CD14-positive monocyte (primary cell): ENCODE measurements around the gene PFKL. TPM values are rescaled to one million over a fixed set of nuclear protein-coding genes. Genes with fewer than 3 reads are reported as not detected.
A peak's percentile ranks its signal among the peaks of the same experiment; 100 is the strongest.

ENCODE experiments used
- DNase-seq, 3 donors: peaks; one replicate each; pipeline ENCODE4 v3.0.0-alpha.2; 2011 to 2022
- H2AFZ ChIP-seq: 2 replicates; pipeline ENCODE4 v1.6.0; 2012; ENCODE audit warnings: mild to moderate bottlenecking, low read depth, low read length, inconsistent platforms; ENCODE audit not compliant: insufficient read depth, poor library complexity, severe bottlenecking
- H3K27ac ChIP-seq, 2 donors: 1 replicate in 1 of 2; 2 replicates in 1 of 2; pipeline ENCODE4 v1.5.1; 2012 to 2013; ENCODE audit warnings: low read length in 2 of 2, control low read depth in 1 of 2, inconsistent platforms in 1 of 2, low read depth in 1 of 2, mild to moderate bottlenecking in 1 of 2
- H3K27me3 ChIP-seq, 2 donors: one replicate each; pipeline versions ENCODE4 v1.6.0 to v1.6.1; 2011 to 2013; ENCODE audit warnings: low read length in 2 of 2; ENCODE audit not compliant: control insufficient read depth in 2 of 2, insufficient read depth in 2 of 2
- H3K36me3 ChIP-seq, 2 donors: replicated peaks in 1 of 2; 1 replicate in 1 of 2; 2 replicates in 1 of 2; pipeline versions ENCODE4 v1.5.1 to v1.6.1; 2012 to 2013; ENCODE audit warnings: low read length in 2 of 2, control low read depth in 1 of 2, inconsistent platforms in 1 of 2, mild to moderate bottlenecking in 1 of 2; ENCODE audit not compliant: insufficient read depth in 2 of 2, control insufficient read depth in 1 of 2
- H3K4me1 ChIP-seq, 2 donors: 1 replicate in 1 of 2; 2 replicates in 1 of 2; pipeline versions ENCODE4 v1.5.1 to v1.6.1; 2012 to 2013; ENCODE audit warnings: low read length in 2 of 2, control low read depth in 1 of 2, inconsistent platforms in 1 of 2, mild to moderate bottlenecking in 1 of 2, moderate library complexity in 1 of 2; ENCODE audit not compliant: insufficient read depth in 2 of 2, control insufficient read depth in 1 of 2
- H3K4me2 ChIP-seq: replicated peaks from 2 replicates; pipeline ENCODE3; 2012; ENCODE audit warnings: low read length, moderate library complexity, mild to moderate bottlenecking; ENCODE audit not compliant: poor library complexity, severe bottlenecking; ENCODE audit errors: extremely low read depth
- H3K4me3 ChIP-seq, 3 experiments: fragments of 200-600 bp in 1 of 3; sonication (generic) in 1 of 3; replicated peaks in 1 of 3; 1 replicate in 2 of 3; 2 replicates in 1 of 3; pipeline ENCODE4 v1.5.1; 2011 to 2013; ENCODE audit warnings: low read length in 3 of 3, mild to moderate bottlenecking in 3 of 3, control low read depth in 2 of 3, low read depth in 2 of 3, inconsistent platforms in 1 of 3, moderate library complexity in 1 of 3
- H3K79me2 ChIP-seq: 2 replicates; pipeline ENCODE4 v1.6.0; 2012; ENCODE audit warnings: mild to moderate bottlenecking, control low read depth, inconsistent platforms, low read length, moderate library complexity; ENCODE audit not compliant: insufficient read depth
- H3K9ac ChIP-seq: 2 replicates; pipeline ENCODE4 v1.6.0; 2017; ENCODE audit warnings: low read length, mild to moderate bottlenecking; ENCODE audit not compliant: insufficient read depth, poor library complexity, severe bottlenecking
- H3K9me3 ChIP-seq, 2 donors: replicated peaks in 1 of 2; 1 replicate in 1 of 2; 2 replicates in 1 of 2; pipeline versions ENCODE4 v1.5.1 to v1.6.1; 2012 to 2013; ENCODE audit warnings: low read length in 2 of 2, control low read depth in 1 of 2; ENCODE audit not compliant: control insufficient read depth in 1 of 2, insufficient read depth in 1 of 2
- H4K20me1 ChIP-seq: 2 replicates; pipeline ENCODE4 v1.6.0; 2012; ENCODE audit warnings: mild to moderate bottlenecking, low read length, control low read depth, moderate library complexity; ENCODE audit not compliant: insufficient read depth
- H3K27ac Mint-ChIP-seq, 7 donors: one replicate each; pipeline ENCODE4 v1.8.0; 2020; ENCODE audit warnings: mild to moderate bottlenecking in 7 of 7, mixed read lengths in 7 of 7, moderate library complexity in 6 of 7, inconsistent platforms in 2 of 7
- H3K27me3 Mint-ChIP-seq, 3 donors: one replicate each; pipeline ENCODE4 v1.8.0; 2021 to 2022; ENCODE audit warnings: low read depth in 3 of 3, mild to moderate bottlenecking in 3 of 3, mixed read lengths in 3 of 3, moderate library complexity in 3 of 3, inconsistent platforms in 1 of 3
- H3K36me3 Mint-ChIP-seq, 2 donors: one replicate each; pipeline ENCODE4 v1.8.0; 2020; ENCODE audit warnings: mixed read lengths in 2 of 2, inconsistent platforms in 1 of 2, mild to moderate bottlenecking in 1 of 2
- H3K4me1 Mint-ChIP-seq: one replicate; pipeline ENCODE4 v1.8.0; 2020; ENCODE audit warnings: mild to moderate bottlenecking, mixed read lengths
- H3K4me3 Mint-ChIP-seq, 2 donors: one replicate each; pipeline ENCODE4 v1.8.0; 2020; ENCODE audit warnings: mild to moderate bottlenecking in 2 of 2, mixed read lengths in 2 of 2, moderate library complexity in 1 of 2
- H3K9me3 Mint-ChIP-seq, 7 donors: one replicate each; pipeline ENCODE4 v1.8.0; 2020 to 2022; ENCODE audit warnings: mixed read lengths in 7 of 7, mild to moderate bottlenecking in 6 of 7, moderate library complexity in 6 of 7, inconsistent platforms in 2 of 7
- WGBS: methylation state at CpG from one replicate; pipeline ENCODE4 v1.1.5; 2013; ENCODE audit warnings: missing lambda C conversion rate; ENCODE audit not compliant: insufficient coverage; 5-methylcytosine and 5-hydroxymethylcytosine counted together
- intact Hi-C, 2 donors: fragments of 100-400 bp; cut with micrococcal nuclease; formaldehyde crosslinking; loops; one replicate each; pipeline versions ENCODE4 v1.15.0 to v1.15.1; 2023
- polyA plus RNA-seq, 3 donors: library from polyadenylated mRNA; depleted of rRNA in 1 of 3; unstranded in 2 of 3; stranded (reverse) in 1 of 3; fragments of 300-500 nt in 2 of 3; fragments of >200 nt in 1 of 3; fragmentation: Illumina TruSeq in 2 of 3; gene quantifications; 1 replicate in 2 of 3; 2 replicates in 1 of 3; pipeline ENCODE4 v1.2.3, GENCODE V29; 2012 to 2021
- TF ChIP-seq, protein P1 (sequence below): fragments of 200-600 bp; IDR thresholded peaks from one replicate; pipeline ENCODE4 v1.8.0; 2022; ENCODE audit warnings: antibody characterized with exemption, mild to moderate bottlenecking

PFKL gene
- polyA plus RNA-seq, 3 donors: 105 to 133 (median 113) TPM

DNA sequence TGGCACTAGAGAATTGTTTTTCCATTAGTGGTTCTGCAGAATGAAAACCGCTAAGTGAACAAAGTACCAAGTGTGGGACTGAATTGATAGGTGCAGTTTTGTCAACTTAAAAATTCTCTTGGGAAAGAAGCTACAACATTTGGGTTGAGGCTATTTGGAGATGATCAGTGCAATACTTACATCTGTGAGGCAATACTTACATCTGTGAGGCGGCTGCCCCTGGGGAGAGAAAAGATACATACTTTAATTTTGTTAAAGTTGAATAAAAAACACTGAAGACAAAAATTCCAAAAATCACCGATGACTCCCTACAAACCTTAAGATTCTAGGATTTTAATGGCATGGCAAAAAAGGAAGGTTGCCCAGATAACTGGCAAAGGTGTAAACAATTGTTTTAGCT lies 37.6 kb downstream of the PFKL start:
- Histone ChIP-seq H4K20me1 (peaks cover 4% of the 10 kb centered on the region), H3K4me1 (peaks cover 10 to 18% of the 10 kb centered on the region in 2 donors), H3K4me2 (no peak overlapping the region), H3K4me3 (no peak overlapping the region), H3K9ac (no peak overlapping the region), H3K36me3 (peaks cover 0 to 18% of the 10 kb centered on the region in 2 donors), H3K27ac (no peak overlapping the region), H3K9me3 (no peaks in the 10 kb centered on the region), H3K79me2 (no peaks in the 10 kb centered on the region), H2AFZ (no peak overlapping the region), H3K27me3 (no peaks in the 10 kb centered on the region)
- 100% methylated on average over 1 of the region's 3 CpGs for WGBS
- Mint-ChIP-seq H3K27me3 (peaks cover 0 to 2% (median 1%) of the 10 kb centered on the region in 3 donors), H3K9me3 (no peaks in the 10 kb centered on the region), H3K4me1 (peaks cover 15% of the 10 kb centered on the region), H3K27ac (peak overlapping the region in 1 of 7 donors; percentile 2), H3K4me3 (no peak overlapping the region), H3K36me3 (peaks cover 15 to 16% of the 10 kb centered on the region in 2 donors)
- intact Hi-C loops: loop anchor here (5.0 to 10.0 kb wide), 5 partner anchors 47 to 1305 kb away; partner anchors contain the start of genes SUMO3 (in 2 of the 2), PCBP3 (in 1 of the 2) and RRP1 (in 1 of the 2)
- DNase-seq: no peak
- TF ChIP-seq, protein P1, sequence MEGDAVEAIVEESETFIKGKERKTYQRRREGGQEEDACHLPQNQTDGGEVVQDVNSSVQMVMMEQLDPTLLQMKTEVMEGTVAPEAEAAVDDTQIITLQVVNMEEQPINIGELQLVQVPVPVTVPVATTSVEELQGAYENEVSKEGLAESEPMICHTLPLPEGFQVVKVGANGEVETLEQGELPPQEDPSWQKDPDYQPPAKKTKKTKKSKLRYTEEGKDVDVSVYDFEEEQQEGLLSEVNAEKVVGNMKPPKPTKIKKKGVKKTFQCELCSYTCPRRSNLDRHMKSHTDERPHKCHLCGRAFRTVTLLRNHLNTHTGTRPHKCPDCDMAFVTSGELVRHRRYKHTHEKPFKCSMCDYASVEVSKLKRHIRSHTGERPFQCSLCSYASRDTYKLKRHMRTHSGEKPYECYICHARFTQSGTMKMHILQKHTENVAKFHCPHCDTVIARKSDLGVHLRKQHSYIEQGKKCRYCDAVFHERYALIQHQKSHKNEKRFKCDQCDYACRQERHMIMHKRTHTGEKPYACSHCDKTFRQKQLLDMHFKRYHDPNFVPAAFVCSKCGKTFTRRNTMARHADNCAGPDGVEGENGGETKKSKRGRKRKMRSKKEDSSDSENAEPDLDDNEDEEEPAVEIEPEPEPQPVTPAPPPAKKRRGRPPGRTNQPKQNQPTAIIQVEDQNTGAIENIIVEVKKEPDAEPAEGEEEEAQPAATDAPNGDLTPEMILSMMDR: no peak

DNA sequence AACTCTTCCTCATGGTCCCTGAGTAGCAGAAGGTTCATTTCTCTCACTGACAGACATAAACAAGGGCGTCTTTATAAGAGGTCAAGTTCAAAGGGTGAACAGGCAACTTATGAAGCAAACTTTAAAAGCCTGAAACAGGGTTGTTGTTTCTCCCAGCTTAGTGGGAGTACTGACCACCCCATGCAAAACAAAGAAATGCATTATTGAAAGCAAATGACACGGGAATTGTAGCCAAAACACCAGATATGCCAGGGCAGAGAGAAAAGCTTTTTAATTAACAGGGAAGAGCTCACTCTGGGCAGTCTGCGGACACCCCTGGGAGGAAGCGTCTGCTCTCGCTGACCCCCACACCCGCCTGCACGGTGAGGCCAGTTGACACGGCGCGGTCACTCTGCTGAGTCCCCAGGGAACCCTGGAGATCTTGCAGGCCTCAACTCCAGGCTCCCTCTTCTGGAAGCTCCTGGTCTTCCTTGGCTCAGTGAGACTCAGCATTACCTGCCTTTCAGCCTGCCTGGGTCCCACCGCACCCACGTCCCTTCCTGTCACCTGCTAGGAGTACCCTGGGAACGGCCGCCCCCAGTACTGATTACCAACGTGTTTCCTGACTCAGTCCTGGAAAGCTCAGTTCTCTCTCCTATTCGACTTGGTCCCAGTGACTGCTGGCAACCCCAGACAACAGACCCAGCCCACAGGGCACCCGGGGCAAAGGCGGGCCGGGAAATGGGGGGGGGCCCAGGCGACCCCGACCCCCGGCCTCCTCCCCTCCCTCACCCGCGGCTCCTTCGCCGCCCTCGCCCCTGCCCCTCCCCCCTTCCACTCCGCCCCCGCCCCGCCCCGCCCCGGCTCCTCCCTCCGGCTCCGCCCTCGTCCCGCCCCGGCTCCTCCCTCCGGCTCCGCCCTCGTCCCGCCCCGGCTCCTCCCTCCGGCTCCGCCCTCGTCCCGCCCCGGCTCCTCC lies 38.4 kb downstream of the PFKL start:
- Mint-ChIP-seq H3K36me3 (peaks cover 12 to 13% of the 10 kb centered on the region in 2 donors), H3K27ac (peak overlapping the region in 5 of 7 donors; percentile 50 to 86 (median 70)), H3K4me1 (peaks cover 15% of the 10 kb centered on the region), H3K9me3 (peaks cover 0 to 1% (median 0%) of the 10 kb centered on the region in 7 donors), H3K27me3 (peaks cover 3 to 8% (median 3%) of the 10 kb centered on the region in 3 donors), H3K4me3 (peak overlapping the region in 1 of 2 donors; percentile 60)
- Histone ChIP-seq H3K36me3 (peaks cover 0 to 14% of the 10 kb centered on the region in 2 donors), H3K4me2 (peak overlapping the region; percentile 66), H3K79me2 (no peaks in the 10 kb centered on the region), H4K20me1 (peaks cover 4% of the 10 kb centered on the region), H3K4me1 (peaks cover 10 to 18% of the 10 kb centered on the region in 2 donors), H3K9me3 (no peaks in the 10 kb centered on the region), H2AFZ (peak overlapping the region; percentile 11), H3K9ac (no peak overlapping the region), H3K27me3 (no peaks in the 10 kb centered on the region), H3K4me3 (peak overlapping the region in 2 of 3 experiments; percentile 3 to 55), H3K27ac (peak overlapping the region in 1 of 2 donors; percentile 7)
- TF ChIP-seq, protein P1: no peak
- whole genome bisulfite sequencing: 47% methylated on average over 15 of the region's 47 CpGs
- peak in 1 of 3 donors; percentile 46 for DNase-seq
- intact Hi-C loops: loop anchor here (2.0 to 10.0 kb wide), 7 partner anchors 37 to 1304 kb away; partner anchors contain the start of genes SUMO3 (in 2 of the 2), LRRC3 (in 1 of the 2), PCBP3 (in 1 of the 2) and PFKL (in 1 of the 2)
